Thoracic aorta (tissue), 2 donors: ENCODE results near the gene IL6. TPM values are rescaled to one million over a fixed set of nuclear protein-coding genes. Genes with fewer than 3 reads are reported as not detected.

Source experiments
- ATAC-seq: fragments of 150-250 bp; one replicate; pipeline ENCODE4 v1.8.0; 2017; ENCODE audit warnings: low read depth; ENCODE audit not compliant: insufficient number of reproducible peaks, low FRiP score
- DNase-seq: peaks from one replicate; pipeline ENCODE4 v3.0.0-alpha.2; 2020; ENCODE audit warnings: low spot score
- H3K27ac ChIP-seq, 2 donors: fragments of 200-600 bp; sonication (generic); 1 replicate in 1 of 2; 2 replicates in 1 of 2; pipeline ENCODE4 v1.5.1; 2016; ENCODE audit warnings: mild to moderate bottlenecking in 2 of 2, moderate library complexity in 2 of 2
- H3K27me3 ChIP-seq: fragments of 200-600 bp; sonication (generic); replicated peaks from 2 replicates; pipeline ENCODE4 v1.6.0; 2016; ENCODE audit warnings: mild to moderate bottlenecking; ENCODE audit not compliant: insufficient read depth
- H3K36me3 ChIP-seq: fragments of 200-600 bp; sonication (generic); one replicate; pipeline ENCODE4 v1.5.1; 2016
- H3K4me1 ChIP-seq, 2 donors: fragments of 200-600 bp; sonication (generic); 1 replicate in 1 of 2; 2 replicates in 1 of 2; pipeline versions ENCODE4 v1.5.1 to v1.6.0; 2016; ENCODE audit warnings: low read depth in 2 of 2, mild to moderate bottlenecking in 1 of 2; ENCODE audit not compliant: control insufficient read depth in 1 of 2
- H3K4me3 ChIP-seq: fragments of 200-600 bp; sonication (generic); 2 replicates; pipeline ENCODE4 v1.5.1; 2016; ENCODE audit warnings: mild to moderate bottlenecking
- H3K9me3 ChIP-seq: fragments of 200-600 bp; sonication (generic); 2 replicates; pipeline ENCODE4 v1.5.1; 2016
- CTCF ChIP-seq: fragments of 200-600 bp; sonication (generic); IDR thresholded peaks from one replicate; pipeline ENCODE4 v1.5.1; 2019; ENCODE audit warnings: antibody characterized with exemption
- total RNA-seq, 2 donors: library from RNA; depleted of rRNA; stranded (reverse); fragments of >200 nt; gene quantifications; one replicate each; pipeline versions ENCODE4 v1.1.0 to v1.2.3, GENCODE V29; 2016

IL6 gene
- total RNA-seq, 2 donors from 2014 or later, result 15.7 to 151 TPM

- H3K27me3 ChIP-seq, result no peaks in the 10 kb centered on the region
- DNase-seq (no peak), ATAC-seq (no peak)
- H3K27ac ChIP-seq, result no peak overlapping the region
- no peak overlapping the region for H3K4me3 ChIP-seq
- H3K4me1 ChIP-seq, result peaks cover 7 to 20% of the 10 kb centered on the region in 2 donors
- no peaks in the 10 kb centered on the region for H3K36me3 ChIP-seq
- no peak for TF ChIP-seq CTCF
- H3K9me3 ChIP-seq, result no peaks in the 10 kb centered on the region
Measured at GRCh38 chr7:22731766-22732165, 4.8 kb downstream of the IL6 start.

GRCh38 chr7:22732556-22733126 is 5.6 kb downstream of the IL6 start:
- Histone ChIP-seq H3K4me3 (no peak overlapping the region), H3K9me3 (no peaks in the 10 kb centered on the region), H3K27me3 (no peaks in the 10 kb centered on the region), H3K27ac (no peak overlapping the region), H3K36me3 (no peaks in the 10 kb centered on the region), H3K4me1 (peaks cover 3 to 12% of the 10 kb centered on the region in 2 donors)
- no peak for DNase-seq
- no peak for TF ChIP-seq CTCF
- no peak for ATAC-seq

GRCh38 chr7:22733761-22734160 is 6.8 kb downstream of the IL6 start:
- H3K36me3 ChIP-seq, result no peaks in the 10 kb centered on the region
- no peak for ATAC-seq
- TF ChIP-seq CTCF, result no peak

DNA sequence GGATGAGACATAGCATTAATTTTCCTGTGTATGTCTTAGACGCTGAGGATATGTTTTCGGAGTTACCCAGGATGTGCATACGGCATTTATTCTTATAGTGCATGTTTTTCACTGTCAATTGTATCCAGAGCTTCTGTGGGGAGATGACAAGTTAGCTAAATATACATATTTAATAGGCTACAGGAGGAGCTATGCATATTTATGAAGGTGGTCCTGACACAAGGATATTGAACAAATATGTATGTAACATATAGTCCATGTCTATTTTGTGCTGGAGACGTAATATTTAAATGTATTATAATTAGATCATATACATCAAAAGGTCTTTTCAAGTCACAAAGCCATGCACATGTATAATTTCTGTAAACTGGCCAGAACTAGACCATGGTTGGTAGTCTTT is 16.0 kb downstream of the IL6 start:
- Histone ChIP-seq H3K36me3 (no peaks in the 10 kb centered on the region), H3K27me3 (no peaks in the 10 kb centered on the region), H3K27ac (no peak overlapping the region), H3K4me1 (no peaks in the 10 kb centered on the region), H3K9me3 (no peaks in the 10 kb centered on the region), H3K4me3 (no peak overlapping the region)
- no peak for ATAC-seq
- TF ChIP-seq CTCF, result no peak
- DNase-seq, result no peak

More at GRCh38 chr7:22733761-22734160, 6.8 kb downstream of the IL6 start:
- no peak overlapping the region for H3K27ac ChIP-seq
- no peaks in the 10 kb centered on the region for H3K9me3 ChIP-seq
- peaks cover 2 to 8% of the 10 kb centered on the region in 2 donors for H3K4me1 ChIP-seq
- no peak for DNase-seq
- H3K4me3 ChIP-seq, result no peak overlapping the region
- no peaks in the 10 kb centered on the region for H3K27me3 ChIP-seq

- H3K4me1 ChIP-seq, result no peaks in the 10 kb centered on the region
- TF ChIP-seq CTCF, result no peak
- H3K36me3 ChIP-seq, result no peaks in the 10 kb centered on the region
- H3K9me3 ChIP-seq, result no peaks in the 10 kb centered on the region
- no peak overlapping the region for H3K4me3 ChIP-seq
- H3K27ac ChIP-seq, result no peak overlapping the region
- no peak for DNase-seq
- H3K27me3 ChIP-seq, result no peaks in the 10 kb centered on the region
- no peak for ATAC-seq
Measured at GRCh38 chr7:22751341-22751740, 24.3 kb downstream of the IL6 start.
